Aorta (tissue), 5 donors: Measurements from ENCODE around the gene GSDMA. TPM values are rescaled to one million over a fixed set of nuclear protein-coding genes. Genes with fewer than 3 reads are reported as not detected.
A peak's percentile ranks its signal among the peaks of the same experiment; 100 is the strongest.

Source experiments
- ATAC-seq: fragments of 200-7000 bp; cut with Tn5 transposase; one replicate; pipeline ENCODE4 v1.9.1; 2022; ENCODE audit warnings: moderate library complexity; ENCODE audit not compliant: low FRiP score
- DNase-seq, 2 donors: peaks; one replicate each; pipeline ENCODE4 v3.0.0-alpha.2; 2020
- H3K27ac ChIP-seq, 2 donors: one replicate each; pipeline ENCODE4 v1.5.1; 2013; ENCODE audit warnings: low read length in 2 of 2, mild to moderate bottlenecking in 2 of 2, moderate library complexity in 2 of 2, control low read depth in 1 of 2, inconsistent platforms in 1 of 2, low read depth in 1 of 2
- H3K27me3 ChIP-seq, 2 donors: one replicate each; pipeline ENCODE4 v1.6.1; 2013; ENCODE audit warnings: control low read depth in 1 of 2, low read length in 1 of 2, mild to moderate bottlenecking in 1 of 2, moderate library complexity in 1 of 2; ENCODE audit not compliant: insufficient read depth in 2 of 2, control insufficient read depth in 1 of 2
- H3K36me3 ChIP-seq, 2 donors: one replicate each; pipeline ENCODE4 v1.6.1; 2013; ENCODE audit warnings: control low read depth in 1 of 2, low read length in 1 of 2, mild to moderate bottlenecking in 1 of 2; ENCODE audit not compliant: insufficient read depth in 2 of 2, control insufficient read depth in 1 of 2
- H3K4me1 ChIP-seq, 2 donors: one replicate each; pipeline ENCODE4 v1.6.1; 2013; ENCODE audit warnings: low read length in 2 of 2, control low read depth in 1 of 2, mild to moderate bottlenecking in 1 of 2, moderate library complexity in 1 of 2; ENCODE audit not compliant: insufficient read depth in 2 of 2, control insufficient read depth in 1 of 2
- H3K4me3 ChIP-seq, 2 donors: one replicate each; pipeline ENCODE4 v1.5.1; 2013; ENCODE audit warnings: low read length in 2 of 2, control low read depth in 1 of 2, mild to moderate bottlenecking in 1 of 2
- H3K9me3 ChIP-seq: one replicate; pipeline ENCODE4 v1.6.1; 2013; ENCODE audit warnings: mild to moderate bottlenecking, low read length; ENCODE audit not compliant: control insufficient read depth
- WGBS, 2 donors: extraction: QIAGEN DNeasy Blood & Tissue Kit; methylation state at CpG; one replicate each; pipeline ENCODE4 v1.1.7; 2013; 5-methylcytosine and 5-hydroxymethylcytosine counted together
- intact Hi-C, 2 donors: fragments of 100-400 bp; cut with DNase I; formaldehyde crosslinking; loops; one replicate each; pipeline versions ENCODE4 v1.14.2 to v1.15.0; 2022
- long read RNA-seq, 2 donors: library from polyadenylated mRNA; unstranded; transcript quantifications; one replicate each; pipeline ENCODE4 v2.0.0, GENCODE V29; 2020 to 2021
- polyA plus RNA-seq, 2 donors: library from polyadenylated mRNA; stranded (reverse); fragments of 200-250 nt; gene quantifications; one replicate each; pipeline ENCODE4 v1.2.3, GENCODE V29; 2013
- total RNA-seq, 2 donors: library from RNA; stranded (reverse); fragmentation: NEBNext Ultra II Directional; extraction: Animal tissue kit (Norgen Biotek cat#: 25700); gene quantifications; one replicate each; pipeline ENCODE4 v1.2.1, GENCODE V29; 2021
- donor health status: healthy with polysubstance abuse.
- donor health status: Bipolar disorder and iron deficiency.
- donor health status: DM: no; HTN: no; CAD: no.
- donor health status: DM: no; HTN: no; CAD: no.
- donor health status: DM: yes; HTN: yes; CAD: no.

GSDMA gene, protein sequence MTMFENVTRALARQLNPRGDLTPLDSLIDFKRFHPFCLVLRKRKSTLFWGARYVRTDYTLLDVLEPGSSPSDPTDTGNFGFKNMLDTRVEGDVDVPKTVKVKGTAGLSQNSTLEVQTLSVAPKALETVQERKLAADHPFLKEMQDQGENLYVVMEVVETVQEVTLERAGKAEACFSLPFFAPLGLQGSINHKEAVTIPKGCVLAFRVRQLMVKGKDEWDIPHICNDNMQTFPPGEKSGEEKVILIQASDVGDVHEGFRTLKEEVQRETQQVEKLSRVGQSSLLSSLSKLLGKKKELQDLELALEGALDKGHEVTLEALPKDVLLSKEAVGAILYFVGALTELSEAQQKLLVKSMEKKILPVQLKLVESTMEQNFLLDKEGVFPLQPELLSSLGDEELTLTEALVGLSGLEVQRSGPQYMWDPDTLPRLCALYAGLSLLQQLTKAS
- total RNA-seq (1 to 10 TPM; 1.2 to 6.2 TPM), polyA plus RNA-seq (under 1 TPM in 1 of 2 donors, not detected in 1; 0.28 TPM)
- long read RNA-seq, donor 1, partial matches to known transcripts, result 0 of 1 reads
- long read RNA-seq, donor 1, other reads (novel, unspliced or antisense), result 1 of 1 reads
- long read RNA-seq, donor 2, partial matches to known transcripts, result 0 of 2 reads
- long read RNA-seq, donor 2, other reads (novel, unspliced or antisense), result 2 of 2 reads

- no peak for ATAC-seq
- H3K4me1 ChIP-seq, result no peaks in the 10 kb centered on the region
Observed at GRCh38 chr17:39962642-39963220, at the start of gene GSDMA. GSDMA (plus strand) TSS chr17:39963004; CDS start chr17:39965688, 2,684 bp downstream.

DNA sequence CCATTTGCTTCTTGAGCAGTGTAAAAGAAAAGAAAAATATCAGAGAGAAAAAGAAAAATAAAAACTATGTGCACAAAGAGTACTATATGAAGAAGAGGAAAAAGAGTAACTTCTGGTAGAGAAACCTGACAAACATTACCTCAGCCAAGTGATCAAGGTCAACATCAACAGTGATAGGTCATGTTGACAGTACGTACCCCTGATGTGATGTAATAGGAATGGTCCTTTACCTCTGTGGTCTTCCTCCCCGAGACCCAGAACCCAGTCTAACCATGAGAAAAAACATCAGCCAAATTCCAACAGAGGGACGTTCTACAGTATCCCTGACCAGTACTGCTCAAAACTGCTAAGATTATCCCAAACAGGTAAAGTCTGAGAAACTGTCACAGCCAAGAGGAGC is 48.8 kb upstream of the GSDMA start:
- Histone ChIP-seq H3K27me3 (no peaks in the 10 kb centered on the region), H3K36me3 (peaks cover 0 to 1% of the 10 kb centered on the region in 2 donors), H3K9me3 (no peaks in the 10 kb centered on the region), H3K4me1 (no peaks in the 10 kb centered on the region), H3K27ac (no peak overlapping the region), H3K4me3 (no peak overlapping the region)
- WGBS, 2 donors, result 74 to 86% methylated on average over 3 of the region's 3 CpGs
- intact Hi-C loops, result no loop called here
- DNase-seq (no peak), ATAC-seq (no peak)

More at GRCh38 chr17:39962642-39963220, at the start of gene GSDMA:
- DNase-seq, result no peak
- no peak within 1 kb of the TSS for H3K27ac ChIP-seq
- WGBS, 2 donors, result 63 to 71% methylated on average over 6 of the region's 6 CpGs
- H3K27me3 ChIP-seq, result no peaks in the 10 kb centered on the region
- no peaks in the 10 kb centered on the region for H3K9me3 ChIP-seq
- no peak within 1 kb of the TSS for H3K4me3 ChIP-seq
- no peaks in the 10 kb centered on the region for H3K36me3 ChIP-seq
- intact Hi-C loops, result loop anchor here (5.0 to 10.0 kb wide), 2 partner anchors 40 to 98 kb away; partner anchors contain the start of genes IKZF3 (in 1 of the 2) and ZPBP2 (in 1 of the 2)

GRCh38 chr17:39915559-39915958 is 47.2 kb upstream of the GSDMA start:
- Histone ChIP-seq H3K27ac (no peak overlapping the region), H3K9me3 (no peaks in the 10 kb centered on the region), H3K27me3 (no peaks in the 10 kb centered on the region), H3K4me1 (no peaks in the 10 kb centered on the region), H3K4me3 (no peak overlapping the region), H3K36me3 (peaks cover 0 to 3% of the 10 kb centered on the region in 2 donors)
- intact Hi-C loops, result no loop called here
- DNase-seq (no peak), ATAC-seq (no peak)
- WGBS, 2 donors, result 74 to 81% methylated on average over 4 of the region's 4 CpGs

DNA sequence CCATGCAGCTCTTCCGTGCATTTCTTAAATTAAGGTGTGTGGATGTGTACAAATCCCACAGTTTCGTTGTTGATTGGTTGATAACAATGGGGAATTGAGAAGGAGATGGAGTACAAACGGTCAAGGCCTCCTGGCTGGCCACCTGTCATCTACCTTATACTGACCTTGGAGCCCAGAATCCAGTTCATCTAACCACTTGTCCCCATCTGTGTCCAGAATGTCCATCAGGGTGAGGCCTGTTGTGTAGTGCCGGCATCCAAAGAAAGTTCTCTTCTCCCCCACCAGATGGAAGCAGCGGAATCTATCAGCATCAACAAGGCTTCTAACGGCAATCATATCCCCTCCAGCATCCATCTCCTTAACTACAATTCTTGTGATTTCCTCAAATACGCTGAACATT is 45.9 kb upstream of the GSDMA start:
- WGBS, 2 donors, result 87 to 90% methylated on average over 7 of the region's 7 CpGs
- no peak overlapping the region for H3K27ac ChIP-seq
- no peaks in the 10 kb centered on the region for H3K4me1 ChIP-seq
- intact Hi-C loops, result no loop called here
- DNase-seq (no peak), ATAC-seq (no peak)
- H3K27me3 ChIP-seq, result no peaks in the 10 kb centered on the region
- peaks cover 0 to 3% of the 10 kb centered on the region in 2 donors for H3K36me3 ChIP-seq
- no peaks in the 10 kb centered on the region for H3K9me3 ChIP-seq
- no peak overlapping the region for H3K4me3 ChIP-seq

- DNase-seq (no peak), ATAC-seq (no peak)
- Histone ChIP-seq H3K27me3 (no peaks in the 10 kb centered on the region), H3K27ac (no peak overlapping the region), H3K4me1 (no peaks in the 10 kb centered on the region), H3K9me3 (no peaks in the 10 kb centered on the region), H3K4me3 (no peak overlapping the region), H3K36me3 (peaks cover 0 to 10% of the 10 kb centered on the region in 2 donors)
- intact Hi-C loops, result no loop called here
- WGBS, 2 donors, result 96 to 98% methylated on average over 9 of the region's 9 CpGs
Observed at GRCh38 chr17:39919087-39919683, 43.6 kb upstream of the GSDMA start.

- ATAC-seq (no peak), DNase-seq (peak in 1 of 2 donors; percentile 24)
- H3K9me3 ChIP-seq, result no peaks in the 10 kb centered on the region
- 77 to 78% methylated on average over 19 of the region's 19 CpGs for WGBS, 2 donors
- no peak overlapping the region for H3K4me3 ChIP-seq
- no peaks in the 10 kb centered on the region for H3K4me1 ChIP-seq
- no peaks in the 10 kb centered on the region for H3K27me3 ChIP-seq
- intact Hi-C loops, result loop anchor here in 1 of 2 donors (5.0 kb wide), 1 partner anchor 42 kb away; the partner anchor contains the start of gene GSDMA
- H3K36me3 ChIP-seq, result peaks cover 0 to 10% of the 10 kb centered on the region in 2 donors
- no peak overlapping the region for H3K27ac ChIP-seq
Observed at GRCh38 chr17:39920218-39921210, 42.3 kb upstream of the GSDMA start.

GRCh38 chr17:39921323-39921722 is 41.5 kb upstream of the GSDMA start:
- Histone ChIP-seq H3K9me3 (no peaks in the 10 kb centered on the region), H3K27me3 (no peaks in the 10 kb centered on the region), H3K36me3 (peaks cover 0 to 10% of the 10 kb centered on the region in 2 donors), H3K27ac (no peak overlapping the region), H3K4me1 (no peaks in the 10 kb centered on the region), H3K4me3 (no peak overlapping the region)
- intact Hi-C loops, result loop anchor here in 1 of 2 donors (5.0 kb wide), 1 partner anchor 41 kb away; the partner anchor contains the start of gene GSDMA
- 82 to 87% methylated on average over 5 of the region's 5 CpGs for WGBS, 2 donors
- DNase-seq (no peak), ATAC-seq (no peak)
